SW 1271 (cell line): ENCODE data around the gene PTGDR.
A peak's percentile ranks its signal among the peaks of the same experiment; 100 is the strongest.

ENCODE experiments used
- DNase-seq, 2 experiments: peaks; one replicate each; lab custom pipeline; 2025; lab: John Stamatoyannopoulos, UW

PTGDR gene

DNA sequence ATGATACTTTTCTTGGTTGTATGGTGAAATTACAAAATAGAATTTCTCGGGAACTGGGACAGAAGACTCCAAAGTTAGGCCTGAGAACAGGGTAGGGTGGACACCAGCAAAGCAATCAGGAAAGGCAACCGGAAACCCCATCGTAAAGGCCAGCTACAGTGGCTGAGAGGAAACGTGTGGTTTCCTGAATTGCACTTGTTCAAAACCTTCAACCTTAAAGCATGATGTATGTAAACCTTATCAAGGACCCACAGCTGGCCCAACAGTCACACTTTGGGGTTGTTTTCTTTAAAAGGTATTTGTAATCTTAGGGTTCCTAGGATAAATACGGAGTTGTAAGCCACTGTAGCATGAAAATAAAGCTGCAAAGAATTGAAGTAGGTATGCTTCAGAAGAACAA, 2.2 kb upstream of the PTGDR start:
- DNase-seq, result no peak

DNA sequence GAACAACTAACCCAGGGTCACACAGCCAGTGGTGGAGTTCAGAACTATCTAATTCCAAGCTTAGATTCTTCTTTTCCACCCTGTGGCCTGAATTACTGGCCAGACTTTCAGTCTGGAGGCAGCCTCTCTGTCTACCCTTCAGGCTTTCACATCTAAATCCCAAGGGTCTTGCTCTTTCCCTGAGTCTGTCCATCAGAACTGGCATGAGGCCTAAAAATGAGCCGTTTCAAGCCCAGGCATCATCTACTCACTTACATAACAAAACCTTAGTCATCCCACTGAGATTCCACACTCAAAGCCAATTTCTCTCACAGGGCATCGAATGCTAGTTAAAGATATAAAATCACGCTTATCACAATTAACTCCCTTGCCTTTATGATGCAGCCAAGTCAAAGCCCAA, 1.3 kb upstream of the PTGDR start:
- DNase-seq, result no peak

DNA sequence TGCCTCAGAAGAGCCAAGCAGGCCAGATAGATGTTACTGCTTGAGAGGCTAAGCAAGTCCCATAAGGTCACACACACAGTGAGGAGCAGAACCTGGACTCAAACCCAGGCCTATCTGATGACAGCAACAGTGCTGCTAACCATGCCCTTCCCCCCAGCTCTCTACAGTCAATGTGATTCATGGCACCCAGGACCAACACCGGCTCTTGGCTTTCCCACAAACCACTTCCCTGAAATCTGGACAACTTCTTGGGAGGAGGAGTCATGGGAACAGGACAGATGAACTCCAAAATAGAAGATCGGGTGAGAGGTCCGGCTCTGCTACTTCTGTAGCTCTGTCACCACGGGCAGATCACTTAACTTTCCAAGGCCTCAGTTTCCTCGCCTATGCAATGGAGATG, 716 bp upstream of the PTGDR start:
- DNase-seq, result no peak

DNA sequence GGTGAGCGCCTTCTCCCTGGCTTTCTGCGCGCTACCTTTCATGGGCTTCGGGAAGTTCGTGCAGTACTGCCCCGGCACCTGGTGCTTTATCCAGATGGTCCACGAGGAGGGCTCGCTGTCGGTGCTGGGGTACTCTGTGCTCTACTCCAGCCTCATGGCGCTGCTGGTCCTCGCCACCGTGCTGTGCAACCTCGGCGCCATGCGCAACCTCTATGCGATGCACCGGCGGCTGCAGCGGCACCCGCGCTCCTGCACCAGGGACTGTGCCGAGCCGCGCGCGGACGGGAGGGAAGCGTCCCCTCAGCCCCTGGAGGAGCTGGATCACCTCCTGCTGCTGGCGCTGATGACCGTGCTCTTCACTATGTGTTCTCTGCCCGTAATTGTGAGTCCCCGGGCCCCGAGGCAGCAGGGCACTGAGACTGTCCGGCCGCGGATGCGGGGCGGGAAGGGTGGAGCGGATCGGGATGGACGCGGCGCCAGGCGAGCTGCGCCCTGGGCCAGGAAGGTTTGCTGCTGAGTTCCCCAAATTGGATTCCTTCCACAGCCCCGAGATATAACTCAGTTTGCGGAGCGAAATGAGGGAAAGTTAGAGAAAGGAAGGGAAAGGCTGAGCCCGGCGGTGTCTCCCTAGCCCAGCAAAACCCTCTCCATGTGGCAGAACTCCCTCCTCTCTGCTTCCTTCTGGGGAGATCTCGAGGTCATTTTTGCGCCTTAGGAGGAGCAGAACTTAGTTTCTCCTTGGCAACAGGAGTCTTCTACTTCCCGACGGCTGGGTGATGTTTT, 972 bp downstream of the PTGDR start:
- DNase-seq, result no peak

DNA sequence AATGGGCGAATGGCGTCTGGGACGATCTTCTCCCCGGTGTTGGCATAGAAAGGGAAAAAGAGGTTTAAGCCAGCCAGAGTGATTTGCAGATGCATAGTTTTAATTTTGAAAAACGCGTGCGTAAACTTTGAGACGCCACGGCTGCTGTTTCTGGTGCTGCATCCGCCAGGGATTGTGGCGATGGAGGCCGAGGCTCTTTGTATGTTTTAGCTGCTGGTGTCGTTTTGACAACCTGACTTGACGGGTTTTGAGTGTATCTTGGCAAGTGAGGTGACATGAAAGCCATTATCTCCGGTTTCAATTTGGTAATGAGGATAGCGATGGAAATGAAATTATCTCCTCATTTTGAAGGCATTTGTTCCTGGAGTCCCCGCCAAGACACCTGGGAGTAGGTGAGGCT, 1.6 kb downstream of the PTGDR start:
- no peak for DNase-seq

DNA sequence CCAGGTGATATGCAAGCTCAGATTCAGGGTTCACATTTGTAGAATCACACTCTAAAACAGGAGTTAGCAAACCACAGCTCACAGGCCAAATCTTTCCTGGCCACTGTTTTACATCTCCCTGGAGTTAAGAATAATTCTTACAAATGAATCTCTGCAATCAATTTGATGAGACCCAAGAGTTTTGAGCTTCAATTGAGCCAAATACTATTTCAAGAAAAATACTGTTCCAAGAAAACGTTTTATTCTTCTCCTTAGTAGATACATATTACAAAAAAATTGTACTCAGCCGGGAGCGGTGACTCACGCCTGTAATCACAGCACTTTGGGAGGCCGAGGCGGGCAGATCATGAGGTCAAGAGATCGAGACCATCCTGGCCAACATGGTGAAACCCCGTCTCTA, 2.5 kb downstream of the PTGDR start:
- no peak for DNase-seq

DNA sequence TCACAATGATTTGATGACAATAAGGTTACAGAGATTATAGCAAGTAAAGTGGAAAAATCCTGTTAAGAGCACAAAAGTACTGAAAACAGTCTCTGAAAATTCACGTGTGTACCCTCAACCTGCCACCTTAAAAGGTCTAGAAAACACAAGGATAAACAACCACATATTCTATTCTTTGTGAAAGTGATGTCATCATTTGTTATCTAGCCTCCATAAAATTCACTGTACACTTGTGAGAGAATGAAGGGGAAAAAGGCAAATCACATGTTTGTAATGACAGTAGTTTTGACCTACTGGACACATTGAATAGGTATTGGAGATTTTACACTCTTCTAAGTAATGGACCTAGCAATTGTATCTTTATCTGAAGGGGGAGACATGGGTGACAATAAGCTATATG, 4.0 kb downstream of the PTGDR start:
- DNase-seq, result no peak

DNA sequence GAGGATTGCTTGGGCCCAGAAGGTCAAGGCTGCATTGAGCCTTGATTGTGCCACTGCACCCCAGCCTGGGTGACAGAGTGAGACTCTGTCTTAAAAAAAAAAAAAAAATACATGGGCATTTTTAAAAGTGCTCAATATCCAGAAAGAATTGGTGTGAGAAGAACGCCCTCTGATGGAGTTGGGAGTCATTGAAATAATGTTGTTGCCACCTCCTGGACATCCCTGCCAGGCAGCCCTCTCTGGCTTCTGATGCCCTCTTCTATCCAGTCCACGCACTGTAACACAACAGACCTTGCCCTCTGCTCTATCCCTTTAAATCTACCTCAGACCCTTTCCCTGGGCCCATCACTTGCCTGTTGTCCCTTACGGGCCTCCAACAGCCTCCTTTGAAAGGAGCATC, 4.9 kb downstream of the PTGDR start:
- peak in 1 of 2 experiments; percentile 44 for DNase-seq

DNA sequence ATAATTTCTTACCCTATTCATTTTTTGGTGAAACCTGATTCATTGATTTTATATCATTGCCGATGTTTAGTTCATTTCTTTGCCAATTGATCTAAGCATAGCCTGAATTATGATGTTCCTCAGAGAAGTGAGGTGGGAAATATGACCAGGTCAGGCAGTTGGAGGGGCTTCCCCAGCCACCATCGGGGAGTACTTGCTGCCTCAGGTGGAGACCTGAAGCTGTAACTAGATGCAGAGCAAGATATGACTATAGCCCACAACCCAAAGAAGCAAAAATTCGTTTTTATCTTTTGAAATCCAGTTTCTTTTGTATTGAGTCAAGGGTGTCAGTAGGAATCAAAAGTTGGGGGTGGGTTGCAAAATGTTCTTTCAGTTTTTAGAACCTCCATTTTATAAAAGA, 7.9 kb downstream of the PTGDR start:
- no peak for DNase-seq

DNA sequence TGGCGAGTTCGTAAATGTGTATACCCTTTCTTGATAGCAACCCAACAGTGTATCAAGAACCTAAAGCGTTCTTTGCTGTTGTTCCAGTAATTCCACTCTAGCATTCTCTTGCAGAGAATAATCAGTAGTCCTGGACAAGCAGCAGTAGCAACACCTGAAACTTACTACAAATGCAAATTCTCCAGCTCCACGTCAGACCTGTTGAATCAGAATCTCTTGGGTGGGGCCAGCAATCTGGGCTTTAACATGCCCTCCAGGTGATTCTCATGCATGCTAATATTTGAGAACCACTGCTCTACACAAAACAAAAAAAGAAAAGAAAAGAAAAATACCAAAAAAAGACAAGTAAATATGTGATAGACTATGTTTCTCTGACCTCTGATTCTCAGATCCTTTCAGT, 10.1 kb downstream of the PTGDR start:
- no peak for DNase-seq

DNA sequence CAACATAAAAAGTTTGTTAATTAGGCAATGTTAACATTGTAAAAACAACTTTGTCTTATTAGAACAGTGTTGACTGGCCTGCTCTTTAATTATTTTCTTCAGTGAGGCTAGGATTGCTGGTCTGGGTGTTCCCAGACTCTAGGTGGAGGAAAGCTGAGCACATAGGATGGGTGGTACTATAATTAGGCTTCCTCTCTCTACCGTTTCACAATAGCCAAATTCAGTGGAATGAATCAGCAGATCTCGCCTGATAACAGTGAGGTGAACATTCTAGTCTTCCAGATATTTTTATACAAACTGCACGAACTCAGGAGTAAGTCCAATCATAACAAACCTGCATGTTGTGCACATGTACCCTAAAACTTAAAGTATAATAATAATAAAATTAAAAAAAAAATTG, 11.9 kb downstream of the PTGDR start:
- DNase-seq, result peak in 1 of 2 experiments; percentile 17

DNA sequence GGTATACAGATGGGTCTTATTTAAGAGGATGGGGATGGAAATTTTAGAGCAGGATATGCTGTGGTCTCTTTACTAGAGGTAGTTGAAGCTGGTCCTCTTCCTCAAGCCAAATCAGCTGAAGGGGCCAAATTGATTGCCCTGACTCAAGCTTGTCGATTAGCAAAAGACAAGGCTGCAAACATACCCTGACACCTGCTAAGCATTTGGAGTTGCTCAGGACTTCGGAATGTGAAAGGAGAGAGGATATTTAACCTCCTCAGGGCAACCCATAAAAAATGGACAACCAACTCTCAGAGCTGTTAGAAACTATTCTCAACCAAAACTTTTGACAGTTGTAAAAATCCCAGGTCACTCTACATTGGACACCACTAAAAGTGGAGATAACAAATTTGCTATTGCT, 15.6 kb downstream of the PTGDR start:
- DNase-seq, result no peak

DNA sequence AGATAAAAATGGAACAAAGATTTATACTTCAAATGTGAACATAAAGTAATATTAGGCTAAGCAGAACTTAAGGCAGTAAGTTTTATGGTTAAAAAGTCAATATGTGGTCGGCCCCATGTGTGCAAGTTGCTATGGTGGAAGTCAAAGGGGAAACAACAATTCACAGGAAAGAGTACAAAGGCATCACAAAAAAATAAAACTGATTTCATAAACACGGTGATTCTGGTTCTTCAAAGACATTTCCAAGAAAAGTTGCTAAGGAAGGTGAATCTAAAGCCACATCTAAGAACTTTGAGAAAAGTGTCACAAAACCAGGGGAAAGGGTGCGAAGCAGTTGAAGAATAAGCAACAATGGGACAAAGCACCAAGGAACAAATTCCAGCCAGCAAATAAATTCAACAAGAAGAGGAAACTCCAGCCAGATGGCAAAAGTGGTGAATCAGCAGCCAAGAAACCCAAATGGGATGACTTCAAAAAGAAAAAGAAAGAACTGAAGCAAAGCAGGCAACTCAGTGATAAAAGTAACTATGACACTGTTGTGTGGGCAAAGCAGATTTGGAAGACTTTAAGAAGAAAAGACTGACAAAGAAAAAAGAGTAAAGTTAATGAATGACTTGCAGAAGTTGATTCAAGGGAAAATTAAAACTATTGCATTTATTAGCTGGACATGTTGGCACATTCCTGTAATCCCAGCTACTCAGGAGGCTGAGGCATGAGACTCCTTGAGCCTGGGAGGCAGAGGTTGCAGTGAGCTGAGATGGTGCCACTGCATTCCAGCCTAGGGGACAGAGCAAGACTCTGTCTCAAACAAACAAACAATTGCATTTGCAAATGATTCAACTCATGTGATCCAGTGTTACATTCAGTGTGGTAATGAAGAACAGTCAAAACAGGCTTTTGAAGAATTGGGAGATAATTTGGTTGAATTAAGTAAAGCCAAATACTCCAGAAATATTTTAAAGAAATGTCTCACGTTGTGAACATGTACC, 19.5 kb downstream of the PTGDR start:
- DNase-seq, result no peak

DNA sequence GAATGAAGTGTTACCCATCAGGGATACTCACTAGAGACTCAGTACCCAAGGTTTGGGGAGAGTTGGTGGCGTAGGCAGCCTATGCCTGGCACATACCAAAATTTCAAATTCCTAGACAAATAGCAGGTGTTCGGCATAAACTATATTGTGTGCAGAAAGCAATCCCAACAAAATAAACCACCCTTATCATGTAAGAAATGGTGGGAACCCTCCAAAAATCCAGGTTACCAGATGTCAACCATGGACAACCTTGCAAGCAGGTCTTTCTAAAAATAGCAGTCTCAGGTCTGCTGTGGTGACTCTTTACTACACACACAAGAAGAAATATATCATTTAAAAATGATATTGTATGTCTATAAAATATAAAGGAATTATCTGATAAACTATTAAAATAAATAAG, 28.9 kb downstream of the PTGDR start:
- no peak for DNase-seq

DNA sequence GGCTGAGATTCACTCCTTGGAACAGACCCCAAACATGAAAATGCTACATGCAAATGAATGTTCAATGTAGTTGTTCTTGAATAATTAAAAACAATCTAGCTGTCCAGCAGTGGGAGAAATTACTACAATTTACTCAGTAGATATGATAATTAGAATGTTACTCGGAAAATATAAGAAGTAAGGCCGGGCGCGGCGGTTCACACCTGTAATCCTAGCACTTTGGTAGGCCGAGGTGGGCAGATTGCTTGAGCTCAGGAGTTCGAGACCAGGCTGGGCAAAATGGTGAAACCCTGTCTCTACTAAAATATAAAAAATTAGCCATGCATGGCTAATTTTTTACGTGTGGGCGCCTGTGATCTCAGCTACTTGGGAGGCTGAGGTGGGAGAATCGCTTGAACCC, 31.3 kb downstream of the PTGDR start:
- no peak for DNase-seq

DNA sequence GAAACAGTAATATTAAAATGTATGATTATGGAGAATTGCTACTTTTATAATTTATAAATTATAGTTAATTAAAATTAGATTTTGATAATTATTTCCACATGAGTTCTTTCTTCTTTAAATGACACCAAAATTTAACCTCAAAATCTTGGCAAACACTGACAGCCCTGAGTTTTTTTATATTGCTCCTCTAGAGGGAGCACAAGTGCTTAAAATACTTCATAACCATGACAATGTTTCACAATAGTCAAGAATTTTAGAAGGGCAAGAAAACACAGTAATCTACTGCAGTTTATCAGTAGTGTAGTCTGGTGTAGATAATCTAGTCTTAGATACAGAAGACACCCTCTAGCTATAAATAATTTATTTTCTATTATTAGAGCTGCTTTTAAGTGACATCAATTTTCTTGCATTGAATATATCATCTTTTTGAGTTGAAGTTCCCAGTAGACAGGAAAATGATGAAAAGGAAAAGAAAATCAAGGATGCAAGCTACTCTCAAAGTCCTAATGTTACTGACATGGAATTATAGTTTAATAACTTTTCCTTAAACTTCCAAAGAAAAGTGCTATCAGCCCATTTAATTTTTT, 32.3 kb downstream of the PTGDR start:
- DNase-seq, result peak in 1 of 2 experiments; percentile 66

DNA sequence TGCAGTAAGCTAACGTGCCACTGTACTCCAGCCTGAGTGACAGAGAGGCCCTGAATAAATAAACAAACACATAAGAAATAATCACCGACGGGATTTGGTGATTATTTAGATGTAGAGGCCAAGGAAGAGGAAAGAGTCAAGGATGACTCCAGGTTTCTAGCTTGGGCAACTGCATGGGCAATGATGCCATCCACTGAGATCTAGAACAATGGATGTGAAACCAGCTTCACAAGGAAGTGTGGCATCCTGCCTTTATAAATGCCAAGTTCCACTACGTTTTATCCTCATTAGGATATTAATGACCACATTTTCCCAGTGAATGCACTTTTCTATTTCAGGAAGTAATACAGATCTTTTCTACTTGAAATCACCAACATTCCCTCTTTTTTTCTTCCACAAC, 35.7 kb downstream of the PTGDR start:
- no peak for DNase-seq

DNA sequence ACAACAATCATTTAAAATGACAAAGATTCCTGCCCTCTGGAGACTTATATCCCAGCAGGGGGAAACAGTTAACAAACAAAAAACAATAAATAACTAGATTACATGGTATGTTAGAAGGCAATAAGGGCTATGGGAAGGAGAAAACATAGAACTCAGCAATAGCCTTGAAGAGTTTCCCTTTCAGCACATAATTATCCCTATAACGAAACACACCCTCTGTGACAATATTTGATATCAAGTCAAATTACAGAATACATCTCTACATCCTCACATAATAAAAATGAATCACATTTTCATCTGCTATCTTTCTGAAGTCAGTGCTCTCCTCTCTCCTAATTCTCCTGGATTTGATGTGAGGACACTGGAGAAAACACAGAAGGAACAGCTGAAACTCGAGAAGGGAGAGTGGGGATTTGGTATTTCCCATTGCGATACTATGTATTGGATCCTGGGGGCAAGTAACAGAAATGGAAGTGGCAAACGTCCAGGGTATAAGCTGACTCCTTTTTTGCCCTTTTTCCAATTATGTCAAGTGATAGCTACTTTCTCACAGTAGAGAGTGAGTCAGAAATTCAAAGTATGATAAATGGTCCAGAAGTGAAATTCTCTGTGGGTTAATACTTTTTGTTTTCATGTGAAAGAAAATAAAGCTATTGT, 36.9 kb downstream of the PTGDR start:
- no peak for DNase-seq

DNA sequence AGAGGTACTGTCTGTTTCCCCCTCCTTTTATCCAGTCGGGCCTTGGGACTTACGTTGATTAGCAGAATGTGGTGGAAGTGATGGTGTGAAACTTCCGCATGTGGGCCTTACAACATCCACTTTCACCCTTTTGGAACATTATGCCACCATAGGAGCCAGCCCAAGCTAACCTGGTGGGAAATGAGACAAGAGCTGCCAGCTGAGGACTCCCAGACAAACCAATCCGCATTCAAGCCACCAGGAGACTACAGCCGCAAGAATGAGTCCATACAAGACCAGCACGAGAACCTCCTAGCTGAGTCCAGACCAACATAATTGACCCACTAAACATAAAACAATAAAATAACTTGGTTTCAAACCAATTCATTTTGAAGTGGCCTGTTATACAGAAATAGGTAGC, 37.5 kb downstream of the PTGDR start:
- DNase-seq, result no peak

DNA sequence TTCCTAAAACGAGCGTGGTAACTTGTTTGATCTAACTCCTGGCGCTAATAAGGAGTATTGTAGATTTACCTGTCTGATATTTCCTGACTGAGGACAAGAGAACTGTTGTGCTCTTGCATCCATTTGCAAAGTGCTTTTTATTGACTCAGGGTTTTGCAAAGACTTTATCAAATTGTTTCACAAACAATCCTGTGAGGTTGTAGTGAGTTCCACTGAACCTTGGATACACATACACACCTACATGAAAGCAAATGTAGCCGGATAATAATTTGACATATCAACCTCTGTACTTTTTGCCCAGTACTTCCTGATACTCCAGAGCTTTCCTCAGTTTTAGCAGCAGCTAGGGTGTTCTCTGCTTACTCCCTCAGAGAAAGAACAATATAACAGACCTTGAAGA, 39.9 kb downstream of the PTGDR start:
- DNase-seq, result no peak

DNA sequence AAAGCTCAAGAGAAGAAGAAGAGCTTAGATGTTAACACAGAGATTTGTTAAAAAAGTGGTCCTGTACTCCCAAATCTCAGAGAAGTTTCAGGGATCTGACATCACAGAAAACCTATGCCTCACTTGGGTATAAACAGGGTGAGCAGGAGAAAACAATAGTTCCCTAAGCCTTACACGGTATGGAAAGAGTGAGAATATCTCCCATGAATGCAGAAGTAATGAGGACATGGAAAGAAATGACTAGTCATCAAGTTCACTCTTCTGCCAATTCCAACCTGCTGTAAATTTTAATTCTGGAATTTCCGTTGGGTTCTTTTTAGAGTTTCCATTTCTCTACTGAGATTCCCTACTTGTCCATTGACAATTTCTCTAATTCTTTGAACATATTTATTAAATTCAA, 40.4 kb downstream of the PTGDR start:
- no peak for DNase-seq

DNA sequence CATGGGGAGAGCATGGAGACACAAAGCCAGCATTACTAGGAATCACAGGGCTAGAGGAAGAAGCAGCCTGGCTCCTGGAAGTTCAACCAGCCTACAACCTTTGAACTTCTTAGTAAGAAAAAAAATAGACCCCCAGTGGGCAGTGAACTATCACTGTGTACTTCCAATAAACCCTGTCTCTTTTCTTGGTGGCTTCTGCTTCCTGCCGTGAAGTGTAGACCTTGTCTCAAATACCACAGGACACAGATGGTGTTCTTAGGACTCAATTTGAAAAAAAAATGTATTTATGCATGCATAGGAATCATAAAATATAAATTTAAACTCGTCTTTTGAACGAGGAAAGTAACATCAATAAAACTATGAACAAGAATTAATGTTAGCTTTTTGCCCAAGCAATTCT, 43.0 kb downstream of the PTGDR start:
- no peak for DNase-seq
